ENCODE data around the gene OBSCN.

DNA sequence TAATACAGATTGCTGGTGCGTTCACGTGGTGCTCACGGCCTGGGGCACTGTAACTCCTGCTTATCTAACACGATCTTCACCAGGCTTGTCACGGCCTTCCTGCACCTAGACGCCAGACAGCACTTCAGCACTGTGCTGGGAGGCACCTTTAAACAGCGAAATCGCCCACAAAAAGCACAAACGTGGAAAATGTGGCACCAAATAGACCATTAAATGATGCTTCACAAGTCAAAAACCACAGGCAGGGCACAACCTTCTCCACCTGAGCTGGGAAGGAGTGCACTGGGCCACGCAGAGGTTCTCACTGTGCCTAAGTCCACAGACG, 22.2 kb upstream of the OBSCN start:
- TF ChIP-seq SIN3A (IDR thresholded peaks at IDR 0.05; ENCODE audit: borderline replicate concordance, insufficient read depth, low read length), result no peak
- TF ChIP-seq REST (IDR thresholded peaks at IDR 0.05; ENCODE audit: insufficient read depth in 1 of 2, low read depth in 2 of 2, low read length in 2 of 2), result no peak
- no peak for TF ChIP-seq POLR2AphosphoS5 (IDR thresholded peaks at IDR 0.05; ENCODE audit: low read depth, low read length)
- no peak for TF ChIP-seq TAF1 (IDR thresholded peaks at IDR 0.05; ENCODE audit: borderline replicate concordance, insufficient read depth, low read length)
- TF ChIP-seq FOXP2 (optimal IDR thresholded peaks at IDR 0.05; ENCODE audit: borderline replicate concordance, extremely low read depth, extremely low read length, insufficient read depth), result no peak
